Left lung (tissue), 10 donors: ENCODE results near the gene DCDC1. TPM values are rescaled to one million over a fixed set of nuclear protein-coding genes. Genes with fewer than 3 reads are reported as not detected.

Experiments used
- ATAC-seq: fragments of 200-7000 bp; cut with Tn5 transposase; one replicate; pipeline ENCODE4 v1.9.1; 2020; ENCODE audit warnings: moderate library complexity
- DNase-seq, 4 donors: peaks; one replicate each; pipeline ENCODE4 v3.0.0-alpha.2; 2013 to 2020
- H3K27ac ChIP-seq, 2 donors: fragments of 200-600 bp; sonication (generic) in 1 of 2; one replicate each; pipeline versions ENCODE4 v1.5.0 to v1.8.0; 2020 to 2021
- H3K27me3 ChIP-seq, 2 donors: fragments of 200-600 bp; sonication (generic) in 1 of 2; one replicate each; pipeline versions ENCODE4 v1.5.0 to v1.8.0; 2020 to 2021
- H3K36me3 ChIP-seq, 2 donors: fragments of 200-600 bp; sonication (generic) in 1 of 2; one replicate each; pipeline versions ENCODE4 v1.5.0 to v1.8.0; 2020 to 2021
- H3K4me1 ChIP-seq, 2 donors: fragments of 200-600 bp; one replicate each; pipeline ENCODE4 v1.8.0; 2021
- H3K4me3 ChIP-seq, 2 donors: fragments of 200-600 bp; sonication (generic) in 1 of 2; one replicate each; pipeline versions ENCODE4 v1.5.0 to v1.8.0; 2020 to 2021; ENCODE audit warnings: mild to moderate bottlenecking in 1 of 2
- H3K9me3 ChIP-seq, 2 donors: fragments of 200-600 bp; sonication (generic) in 1 of 2; one replicate each; pipeline versions ENCODE4 v1.5.0 to v1.8.0; 2020 to 2021
- CTCF ChIP-seq, 2 donors: fragments of 200-600 bp; sonication (generic) in 1 of 2; IDR thresholded peaks; one replicate each; pipeline versions ENCODE4 v1.5.0 to v1.8.0; 2021; ENCODE audit warnings: antibody characterized with exemption in 2 of 2
- intact Hi-C, 2 donors: fragments of 100-400 bp; cut with DNase I; formaldehyde crosslinking; loops; one replicate each; pipeline versions ENCODE4 v1.11.2 to v1.14.2; 2022
- polyA plus RNA-seq, 6 donors: library from polyadenylated mRNA; unstranded; fragments of 120-200 nt; gene quantifications; one replicate each; pipeline ENCODE4 v1.2.1, GENCODE V29; 2013; ENCODE audit not compliant: insufficient read length in 6 of 6
- total RNA-seq, 2 donors: library from RNA; stranded (reverse); fragmentation: NEBNext Ultra II Directional; extraction: Animal tissue kit (Norgen Biotek cat#: 25700); gene quantifications; one replicate each; pipeline ENCODE4 v1.2.1, GENCODE V29; 2021
- donor health status: DM: no; HTN: yes; CAD: no.
- donor health status: DM: no; HTN: no; CAD: no.

The DCDC1 gene
- total and polyA plus RNA-seq, 8 donors = 0.09 to 3.3 (median 2.0) TPM

- intact Hi-C loops = no loop called here
- no peak for TF ChIP-seq CTCF (IDR thresholded peaks at IDR 0.05)
- Histone ChIP-seq H3K9me3 (peaks cover 0 to 4% of the 10 kb centered on the region in 2 donors), H3K4me1 (no peaks in the 10 kb centered on the region), H3K4me3 (no peak overlapping the region), H3K36me3 (no peaks in the 10 kb centered on the region), H3K27me3 (no peaks in the 10 kb centered on the region), H3K27ac (no peak overlapping the region)
- ATAC-seq (no peak), DNase-seq (no peak)
These were observed 242.2 kb downstream of the DCDC1 start for GRCh38 chr11:31127290-31127689.

DNA sequence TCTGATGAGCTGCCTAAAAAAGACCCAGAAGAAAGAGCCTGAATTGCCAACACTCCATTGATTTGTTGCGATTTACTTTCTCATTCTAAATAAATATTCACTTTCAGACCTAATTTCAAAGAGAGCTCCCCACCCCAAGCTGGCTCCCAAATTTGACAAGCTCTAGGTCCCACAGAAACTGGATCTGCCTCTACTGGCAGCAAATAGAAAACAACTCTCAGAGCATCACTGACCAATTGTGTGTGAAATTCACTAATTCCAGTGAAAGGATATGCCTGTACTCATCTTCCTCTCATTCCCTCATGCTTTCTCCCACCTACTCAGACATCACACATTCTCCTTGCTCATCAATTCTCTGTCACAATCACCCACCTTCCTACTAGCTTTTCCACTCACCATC is 249.1 kb downstream of the DCDC1 start:
- DNase-seq = no peak
- H3K4me3 ChIP-seq = no peak overlapping the region
- H3K27me3 ChIP-seq = no peaks in the 10 kb centered on the region
- no peaks in the 10 kb centered on the region for H3K36me3 ChIP-seq
- no peak for ATAC-seq
- intact Hi-C loops = no loop called here
- peaks cover 0 to 4% of the 10 kb centered on the region in 2 donors for H3K9me3 ChIP-seq
- no peak overlapping the region for H3K27ac ChIP-seq
- H3K4me1 ChIP-seq = no peaks in the 10 kb centered on the region
- no peak for TF ChIP-seq CTCF (IDR thresholded peaks at IDR 0.05)

GRCh38 chr11:31118566-31118965 is 251.0 kb downstream of the DCDC1 start:
- intact Hi-C loops = no loop called here
- Histone ChIP-seq H3K4me3 (no peak overlapping the region), H3K9me3 (no peaks in the 10 kb centered on the region), H3K27ac (no peak overlapping the region), H3K27me3 (no peaks in the 10 kb centered on the region), H3K4me1 (no peaks in the 10 kb centered on the region), H3K36me3 (no peaks in the 10 kb centered on the region)
- DNase-seq (peak in 1 of 4 donors; percentile 10), ATAC-seq (no peak)
- no peak for TF ChIP-seq CTCF (IDR thresholded peaks at IDR 0.05)

- no peak for DNase-seq
- Histone ChIP-seq H3K27ac (no peak overlapping the region), H3K4me3 (no peak overlapping the region), H3K9me3 (no peaks in the 10 kb centered on the region), H3K36me3 (no peaks in the 10 kb centered on the region), H3K27me3 (no peaks in the 10 kb centered on the region), H3K4me1 (no peaks in the 10 kb centered on the region)
- intact Hi-C loops = no loop called here
- no peak for ATAC-seq
- no peak for TF ChIP-seq CTCF (IDR thresholded peaks at IDR 0.05)
These were observed 252.5 kb downstream of the DCDC1 start for GRCh38 chr11:31117038-31117437.

DNA sequence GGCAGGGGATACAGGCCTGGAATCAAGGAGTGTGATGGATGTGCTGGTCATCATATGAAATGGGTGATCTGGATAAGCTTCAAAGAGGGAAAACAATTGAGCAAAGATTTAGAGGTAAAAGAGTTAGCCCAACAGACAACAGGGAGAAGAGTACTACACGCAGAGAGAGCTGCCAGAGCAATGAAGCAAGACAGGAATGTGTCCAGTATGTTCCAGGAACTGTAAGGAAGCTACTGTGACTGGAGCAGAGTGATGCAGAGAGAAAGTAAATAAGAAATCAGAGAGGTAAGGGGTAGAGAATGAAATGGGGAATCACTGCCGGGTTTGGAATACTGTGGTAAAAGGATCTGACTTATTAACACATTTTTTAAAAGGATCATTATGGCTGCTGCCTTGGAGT is 255.1 kb downstream of the DCDC1 start:
- ATAC-seq (no peak), DNase-seq (no peak)
- no peak for TF ChIP-seq CTCF (IDR thresholded peaks at IDR 0.05)
- Histone ChIP-seq H3K9me3 (no peaks in the 10 kb centered on the region), H3K36me3 (no peaks in the 10 kb centered on the region), H3K27ac (no peak overlapping the region), H3K4me3 (no peak overlapping the region), H3K4me1 (no peaks in the 10 kb centered on the region), H3K27me3 (no peaks in the 10 kb centered on the region)
- intact Hi-C loops = no loop called here
